Fibroblast of skin of right quadriceps (primary cell): ENCODE measurements around the gene PHLDB1.
A peak's percentile ranks its signal among the peaks of the same experiment; 100 is the strongest.

Experiments
- DNase-seq: peaks from one replicate; pipeline ENCODE4 v3.0.0-alpha.2; 2013

Gene PHLDB1

GRCh38 chr11:118623269-118623655, 15.8 kb downstream of the PHLDB1 start:
- DNase-seq = peak; percentile 22

GRCh38 chr11:118625036-118625690, 17.7 kb downstream of the PHLDB1 start:
- no peak for DNase-seq

GRCh38 chr11:118625976-118626375, 18.6 kb downstream of the PHLDB1 start:
- DNase-seq = no peak

GRCh38 chr11:118627566-118627965, 20.2 kb downstream of the PHLDB1 start:
- no peak for DNase-seq

- DNase-seq = no peak
These were observed 20.6 kb downstream of the PHLDB1 start for GRCh38 chr11:118628031-118628430.

- no peak for DNase-seq
These were observed 21.0 kb downstream of the PHLDB1 start for GRCh38 chr11:118628432-118628831.

GRCh38 chr11:118628861-118629549, 21.6 kb downstream of the PHLDB1 start:
- no peak for DNase-seq

GRCh38 chr11:118629761-118630661, 22.6 kb downstream of the PHLDB1 start:
- DNase-seq = no peak

GRCh38 chr11:118631142-118631909, 23.9 kb downstream of the PHLDB1 start:
- DNase-seq = no peak

GRCh38 chr11:118632577-118633318, 25.3 kb downstream of the PHLDB1 start:
- no peak for DNase-seq

GRCh38 chr11:118633319-118633690, 25.9 kb downstream of the PHLDB1 start:
- no peak for DNase-seq

GRCh38 chr11:118633979-118634378, 26.6 kb downstream of the PHLDB1 start:
- DNase-seq = peak; percentile 48

GRCh38 chr11:118634431-118635236, 27.2 kb downstream of the PHLDB1 start:
- DNase-seq = peak; percentile 59

GRCh38 chr11:118635237-118635591, 27.8 kb downstream of the PHLDB1 start:
- no peak for DNase-seq

- DNase-seq = no peak
These were observed 28.2 kb downstream of the PHLDB1 start for GRCh38 chr11:118635642-118636041.

- DNase-seq = no peak
These were observed 29.3 kb downstream of the PHLDB1 start for GRCh38 chr11:118636569-118637290.

- no peak for DNase-seq
These were observed 31.3 kb downstream of the PHLDB1 start for GRCh38 chr11:118638726-118639125.

- no peak for DNase-seq
These were observed 32.5 kb downstream of the PHLDB1 start for GRCh38 chr11:118639899-118640298.

GRCh38 chr11:118640332-118641154, 33.1 kb downstream of the PHLDB1 start:
- no peak for DNase-seq
